Measurements from ENCODE around the gene RELT.
A peak's percentile ranks its signal among the peaks of the same experiment; 100 is the strongest.
"Not testable (repeated sequence)": the region's sequence is repeated elsewhere in the genome, so short reads cannot be mapped to it uniquely, and the experiment has no call there.

RELT gene

GRCh38 chr11:73406619-73407018 lies 30.4 kb downstream of the RELT start:
- no peak for DNase-seq

GRCh38 chr11:73409431-73409830 lies 33.2 kb downstream of the RELT start:
- DNase-seq, result no peak

GRCh38 chr11:73410627-73411026 lies 34.4 kb downstream of the RELT start:
- no peak for DNase-seq

GRCh38 chr11:73411031-73411430 lies 34.8 kb downstream of the RELT start:
- no peak for DNase-seq

GRCh38 chr11:73412308-73412707 lies 36.1 kb downstream of the RELT start:
- no peak for DNase-seq

GRCh38 chr11:73413256-73413655 lies 37.1 kb downstream of the RELT start:
- no peak for DNase-seq

GRCh38 chr11:73414977-73415651 lies 38.9 kb downstream of the RELT start:
- no peak for DNase-seq

GRCh38 chr11:73415854-73416615 lies 39.8 kb downstream of the RELT start:
- no peak for DNase-seq

GRCh38 chr11:73416786-73417185 lies 40.6 kb downstream of the RELT start:
- DNase-seq, result no peak

GRCh38 chr11:73420136-73420535 lies 43.9 kb downstream of the RELT start:
- DNase-seq, result no peak

GRCh38 chr11:73422886-73423285 lies 46.7 kb downstream of the RELT start:
- DNase-seq, result no peak

- no peak for DNase-seq
Observed at GRCh38 chr11:73423506-73423905, 47.3 kb downstream of the RELT start.

GRCh38 chr11:73425108-73425507 lies 48.9 kb downstream of the RELT start:
- DNase-seq, result no peak

GRCh38 chr11:73426219-73426850 lies 50.1 kb downstream of the RELT start:
- DNase-seq, result no peak

GRCh38 chr11:73428227-73428626 lies 52.0 kb downstream of the RELT start:
- no peak for DNase-seq

- DNase-seq, result no peak
Observed at GRCh38 chr11:73428699-73429098, 52.5 kb downstream of the RELT start.

GRCh38 chr11:73429121-73429750 lies 53.0 kb downstream of the RELT start:
- no peak for DNase-seq

GRCh38 chr11:73430326-73430725 lies 54.1 kb downstream of the RELT start:
- no peak for DNase-seq

GRCh38 chr11:73431396-73431795 lies 55.2 kb downstream of the RELT start:
- DNase-seq, result no peak

- not testable (repeated sequence) for DNase-seq
Observed at GRCh38 chr11:73436859-73437258, 60.7 kb downstream of the RELT start.

GRCh38 chr11:73439002-73439843 lies 63.0 kb downstream of the RELT start:
- peak; percentile 40 for DNase-seq

GRCh38 chr11:73445980-73446379 lies 69.8 kb downstream of the RELT start:
- no peak for DNase-seq

GRCh38 chr11:73446766-73447165 lies 70.6 kb downstream of the RELT start:
- DNase-seq, result no peak
